Pulmonary artery endothelial cell (primary cell): ENCODE results near the gene ZNF41. TPM values are rescaled to one million over a fixed set of nuclear protein-coding genes. Genes with fewer than 3 reads are reported as not detected.
A peak's percentile ranks its signal among the peaks of the same experiment; 100 is the strongest.
"Not testable (repeated sequence)": the region's sequence is repeated elsewhere in the genome, so short reads cannot be mapped to it uniquely, and the experiment has no call there.

Experiments
- DNase-seq: peaks from one replicate; pipeline ENCODE4 v3.0.0-alpha.2; 2011; ENCODE audit warnings: low read depth, low spot score
- total RNA-seq: library from RNA; depleted of rRNA; stranded (reverse); fragments of >200 nt; gene quantifications from 2 replicates; pipeline ENCODE4 v1.2.3, GENCODE V29; 2014

ZNF41 gene
- total RNA-seq, result 4.2 and 7.2 TPM in 2 replicates

DNA sequence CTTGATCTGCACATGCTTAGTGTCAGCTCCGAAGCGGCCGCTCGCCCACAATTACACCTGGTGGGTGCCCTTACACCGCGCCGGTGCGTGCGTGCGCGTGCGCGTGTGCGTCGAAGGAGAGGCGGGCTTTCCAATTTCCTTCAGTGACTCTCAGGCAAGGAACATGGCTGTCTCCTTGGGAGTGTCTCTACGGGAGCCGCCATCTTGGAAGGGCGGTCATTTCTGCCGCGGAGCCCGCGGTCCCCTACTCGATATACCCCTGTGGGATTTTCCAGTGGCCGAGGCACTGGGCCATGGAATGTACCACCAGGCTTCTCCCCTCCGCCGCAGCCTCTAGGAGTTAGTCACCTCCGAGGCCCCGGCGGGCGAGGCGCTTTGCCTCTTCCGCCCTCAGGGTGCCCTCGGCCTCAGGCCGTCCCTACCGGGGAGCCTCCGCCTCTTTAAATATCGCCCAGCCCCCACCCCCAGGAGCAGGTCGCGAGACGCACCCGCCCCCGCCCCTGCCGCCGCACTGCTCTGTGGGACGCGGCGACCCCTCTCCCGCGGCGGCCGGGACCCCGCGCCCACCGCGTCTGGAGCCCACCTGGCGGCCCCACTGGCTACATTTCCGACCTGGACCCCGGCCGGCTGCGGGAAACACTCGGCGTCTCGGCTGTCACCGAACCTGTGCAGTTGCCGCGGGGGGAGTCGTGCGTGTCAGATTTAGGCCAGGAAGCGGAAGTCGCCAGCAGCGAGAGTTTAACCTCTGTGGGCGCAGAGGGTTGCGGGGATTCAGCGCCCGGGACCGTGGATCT, at the start of gene ZNF41:
Gene ZNF41, minus strand, starts transcription at position 711 of the 794 bp plus-strand sequence. CDS start 15,741 bp downstream, outside the sequence.
- DNase-seq, result peak; percentile 36

DNA sequence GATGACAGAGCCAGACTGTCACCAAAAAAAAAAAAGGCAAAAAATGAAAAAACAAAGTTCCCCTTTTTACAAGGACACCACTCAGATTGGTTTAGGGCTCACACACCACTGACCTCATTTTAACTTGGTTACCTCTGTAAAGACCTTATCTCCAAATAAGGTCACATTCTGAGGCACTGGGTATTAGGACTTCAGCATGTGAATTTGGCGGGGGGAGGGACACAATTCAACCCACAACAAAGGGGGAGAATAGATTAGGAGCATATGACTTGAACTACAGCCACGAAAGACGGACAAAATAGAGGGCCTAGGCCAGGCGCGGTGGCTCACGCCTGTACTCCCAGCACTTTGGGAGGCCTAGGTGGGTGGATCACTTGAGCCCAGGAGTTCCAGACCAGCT, 47.0 kb upstream of the ZNF41 start:
- DNase-seq, result no peak

DNA sequence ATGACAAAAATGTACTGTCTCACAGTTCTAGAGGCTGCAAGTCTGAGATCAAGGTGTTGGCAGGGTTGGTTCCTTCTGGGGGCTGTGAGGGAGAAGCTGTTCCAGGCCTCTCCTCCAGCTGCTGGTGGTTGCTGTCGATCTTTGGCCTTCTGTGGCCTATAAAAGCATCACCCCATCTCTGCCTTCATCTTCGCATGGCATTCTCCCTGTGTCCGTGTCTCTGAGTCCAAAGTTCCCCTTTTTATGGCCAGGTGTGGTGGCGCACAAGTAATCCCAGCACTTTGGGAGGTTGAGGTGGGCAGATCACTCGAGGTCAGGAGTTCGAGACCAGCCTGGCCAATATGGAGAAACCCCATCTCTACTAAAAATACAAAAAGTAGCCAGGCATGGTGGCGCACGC, 46.5 kb upstream of the ZNF41 start:
- DNase-seq, result no peak

GRCh38 chrX:47523713-47524166, 40.7 kb upstream of the ZNF41 start:
- no peak for DNase-seq

DNA sequence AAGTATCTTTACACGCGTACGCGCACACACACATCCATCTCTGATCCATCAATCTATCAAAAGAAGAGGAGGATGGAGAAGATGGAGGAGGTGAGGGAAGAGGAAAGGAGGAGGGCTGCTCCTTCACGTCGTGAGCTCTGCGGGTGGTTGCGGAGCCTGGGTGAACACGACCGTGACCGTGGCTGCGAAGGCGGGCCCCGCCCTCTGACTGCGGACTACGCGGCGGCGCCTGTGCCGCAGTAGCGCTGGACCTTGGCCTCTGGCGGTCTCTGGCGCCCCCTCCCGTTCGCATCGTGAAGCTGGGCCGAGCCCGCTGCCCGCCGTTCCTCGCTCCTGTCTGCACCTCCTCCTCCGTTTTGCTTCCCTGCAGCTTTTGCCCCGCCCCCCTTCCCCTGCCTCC, 40.3 kb upstream of the ZNF41 start:
- DNase-seq, result peak; percentile 11

GRCh38 chrX:47518144-47518543, 35.1 kb upstream of the ZNF41 start:
- no peak for DNase-seq

DNA sequence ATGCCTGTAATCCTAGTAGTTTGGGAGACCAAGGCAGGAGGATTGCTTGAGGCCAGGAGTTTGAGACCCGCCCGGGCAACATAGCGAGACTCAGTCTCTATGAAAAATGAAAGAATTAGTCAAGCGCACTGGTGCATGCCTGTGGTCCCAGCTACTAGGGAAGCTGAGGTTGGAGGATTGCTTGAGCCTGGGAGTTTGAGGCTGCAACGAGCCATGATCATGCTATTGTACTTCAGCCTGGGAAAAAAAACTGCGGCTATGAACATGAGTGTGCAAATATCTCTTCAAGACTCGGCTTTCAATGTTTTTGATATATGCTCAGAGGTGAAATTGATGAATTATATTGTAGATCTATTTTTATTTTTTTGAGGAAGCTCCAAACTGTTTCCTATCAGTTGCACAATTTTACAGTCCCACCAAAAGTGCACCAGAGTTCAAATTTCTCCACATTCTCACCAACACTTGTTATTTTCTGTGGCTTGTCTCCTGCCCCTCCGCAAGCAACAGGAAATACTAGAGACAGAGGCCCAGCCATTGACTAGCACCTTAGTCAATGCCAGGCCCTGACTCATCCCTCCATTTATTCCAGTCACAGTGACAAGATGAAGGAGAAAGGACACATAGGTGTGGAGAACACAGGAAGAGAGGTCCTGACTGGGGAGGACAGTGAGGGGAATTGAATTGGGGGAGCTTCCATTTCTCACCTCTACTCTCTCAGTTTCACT, 33.1 kb upstream of the ZNF41 start:
- DNase-seq, result no peak

- no peak for DNase-seq
These were observed 31.7 kb upstream of the ZNF41 start for GRCh38 chrX:47514533-47515235.

DNA sequence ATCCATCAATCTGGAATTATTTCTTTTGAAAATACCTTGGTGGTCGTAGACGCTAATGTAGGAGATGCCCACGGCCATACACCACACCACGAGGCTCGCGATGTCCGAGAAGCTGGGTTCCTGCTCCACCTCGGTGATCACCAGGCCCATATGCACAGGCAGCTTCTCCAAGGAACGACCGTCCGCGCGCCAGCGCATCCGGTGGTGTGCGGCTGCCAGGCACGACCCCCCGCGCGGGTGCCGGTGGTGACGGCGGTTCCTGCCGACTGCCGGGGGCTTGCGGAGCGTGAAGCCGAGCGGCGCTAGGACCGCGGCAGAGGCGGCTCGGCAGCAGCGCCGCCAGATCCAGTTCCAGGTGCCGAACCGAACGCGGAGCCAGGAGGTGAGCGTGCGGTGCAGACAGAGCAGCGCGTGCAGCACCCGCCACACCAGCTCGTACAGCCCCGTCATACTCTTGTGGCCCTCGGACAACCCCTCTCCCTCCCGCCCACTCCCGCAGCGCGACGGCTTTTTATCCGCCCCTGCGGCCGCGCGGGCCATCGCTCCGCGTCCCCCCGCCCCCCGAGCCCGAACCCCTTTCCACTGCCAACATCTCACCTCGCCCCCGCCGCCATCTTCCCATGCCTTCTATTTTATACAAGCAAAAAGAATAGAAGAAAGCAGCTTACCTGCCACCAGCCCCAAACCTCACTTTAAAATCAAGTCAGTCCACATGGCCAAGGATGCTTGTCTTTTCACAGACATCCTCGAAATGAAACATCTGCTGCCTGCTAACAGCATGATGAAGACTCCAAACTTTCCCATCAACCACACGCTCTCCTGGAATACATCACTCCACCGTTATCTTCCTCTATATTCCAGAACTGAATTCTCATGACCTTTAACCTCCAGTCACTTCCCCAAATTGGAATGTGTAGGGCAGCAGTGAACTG, 30.3 kb upstream of the ZNF41 start:
- not testable (repeated sequence) for DNase-seq

DNA sequence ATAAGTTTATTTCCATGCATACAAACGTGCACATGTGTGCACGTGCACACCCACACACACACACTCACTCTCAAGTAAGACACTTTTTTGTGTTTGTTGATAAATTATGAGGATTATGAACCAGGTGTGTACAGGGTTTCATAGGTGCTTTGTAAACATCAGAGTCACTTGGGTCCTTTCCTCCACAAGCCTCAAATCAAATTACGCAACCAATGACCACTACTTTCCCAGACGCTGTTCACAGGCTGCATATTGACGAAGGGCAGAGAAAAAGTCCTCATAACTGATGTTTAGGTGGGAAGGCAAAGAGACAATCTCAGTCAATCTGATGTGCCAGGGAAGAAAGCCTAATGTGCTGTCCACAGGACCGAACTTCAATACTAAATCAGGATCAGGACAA, 29.4 kb upstream of the ZNF41 start:
- DNase-seq, result not testable (repeated sequence)

GRCh38 chrX:47507153-47507867, 24.3 kb upstream of the ZNF41 start:
- DNase-seq, result no peak

DNA sequence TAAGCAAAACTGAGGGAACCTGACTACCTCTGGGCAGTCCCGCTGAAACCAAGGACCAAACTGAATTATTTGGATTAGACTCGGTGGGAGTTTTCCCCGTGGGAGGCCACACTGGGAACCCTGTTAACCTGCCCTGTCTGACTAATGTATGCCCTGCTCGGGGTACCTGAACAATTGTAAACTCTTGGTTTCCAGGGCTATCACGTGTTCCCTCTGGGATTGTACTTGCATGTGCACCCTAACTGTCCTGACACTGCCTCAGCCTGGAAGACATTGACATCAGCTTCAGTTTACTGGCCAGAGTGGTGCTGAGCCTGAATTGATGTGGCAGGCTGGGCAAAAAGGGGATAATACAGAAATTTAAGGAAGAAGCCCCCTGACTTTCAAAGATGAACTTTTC, 20.1 kb upstream of the ZNF41 start:
- DNase-seq, result no peak

GRCh38 chrX:47502316-47503125, 19.5 kb upstream of the ZNF41 start:
- DNase-seq, result no peak

GRCh38 chrX:47501226-47502074, 18.4 kb upstream of the ZNF41 start:
- no peak for DNase-seq

GRCh38 chrX:47500554-47500953, 17.5 kb upstream of the ZNF41 start:
- DNase-seq, result no peak

DNA sequence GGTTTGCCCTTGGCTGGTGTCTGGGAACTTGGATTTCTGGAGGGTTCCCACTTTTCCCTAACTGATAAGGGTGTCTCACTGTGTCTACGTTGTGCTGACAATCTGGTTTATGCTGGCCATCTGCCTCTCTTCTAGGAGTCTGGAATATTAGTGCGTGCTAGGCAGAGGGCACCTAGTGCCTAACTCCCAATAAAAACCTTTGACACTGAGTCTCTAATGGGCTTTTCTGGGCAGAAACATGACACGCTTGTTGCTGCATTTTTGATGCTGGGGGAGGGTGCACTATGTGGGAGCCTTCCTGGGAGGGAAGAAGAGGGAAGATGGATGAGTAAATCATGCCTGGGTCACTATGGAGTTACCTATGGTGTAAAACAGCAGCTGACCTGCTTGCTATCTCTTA, 16.3 kb upstream of the ZNF41 start:
- DNase-seq, result no peak

DNA sequence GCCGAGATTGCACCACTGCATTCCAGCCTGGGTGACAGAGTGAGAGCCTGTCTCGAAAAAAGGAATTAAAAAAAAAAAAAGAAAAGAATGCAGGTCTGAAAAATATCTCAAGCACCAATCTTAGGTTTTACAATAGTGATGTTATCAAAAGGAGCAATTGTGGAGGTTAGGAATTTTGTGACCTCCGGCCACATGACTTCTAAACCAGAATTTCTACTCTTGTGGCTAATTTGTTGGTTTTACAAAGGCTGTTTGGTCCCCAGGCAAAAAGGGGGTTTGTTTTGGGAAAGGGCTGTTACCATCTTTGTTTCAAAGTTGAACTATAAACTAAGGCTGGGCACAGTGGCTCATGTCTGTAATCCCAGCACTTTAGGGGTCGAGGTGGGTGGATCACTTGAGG, 15.4 kb upstream of the ZNF41 start:
- no peak for DNase-seq

GRCh38 chrX:47497271-47497888, 14.4 kb upstream of the ZNF41 start:
- no peak for DNase-seq
